ENCODE results near the gene CFAP300.

DNA sequence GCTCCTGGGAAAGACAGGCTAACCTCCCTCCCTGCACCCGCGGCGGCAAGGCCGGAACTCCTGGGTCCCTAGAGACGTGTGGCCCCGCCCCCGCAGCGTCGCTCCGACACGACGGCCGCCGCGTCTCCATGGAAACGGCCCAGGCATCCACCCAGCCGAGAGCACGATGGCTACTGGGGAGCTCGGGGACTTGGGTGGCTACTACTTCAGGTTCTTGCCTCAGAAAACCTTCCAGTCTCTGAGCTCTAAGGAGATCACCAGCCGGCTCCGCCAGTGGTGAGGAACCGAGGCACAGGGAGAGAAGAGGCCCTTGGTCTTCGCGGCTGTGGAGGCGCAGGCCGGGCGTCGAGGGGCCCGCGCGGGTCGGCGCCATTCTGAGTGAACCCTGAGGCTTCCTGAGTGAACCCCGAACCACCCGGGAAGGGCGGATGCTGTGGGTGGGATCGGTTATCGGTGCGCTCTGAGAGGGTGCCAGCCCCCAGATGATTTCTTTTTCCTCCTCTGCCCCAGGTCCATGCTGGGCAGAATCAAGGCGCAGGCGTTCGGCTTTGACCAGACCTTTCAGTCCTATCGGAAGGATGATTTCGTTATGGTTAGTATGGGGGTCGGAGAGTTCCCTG is at the start of gene CFAP300:
- TF ChIP-seq SMC3 (IDR thresholded peaks at IDR 0.05; ENCODE audit: low read depth, low read length) (no peak), YY1 (IDR thresholded peaks at IDR 0.05; ENCODE audit: low read depth) (peak; percentile 61; the same call in 1 of the 2 replicates), NFIC (IDR thresholded peaks at IDR 0.05; ENCODE audit: borderline replicate concordance) (no peak), CHD2 (IDR thresholded peaks at IDR 0.05; ENCODE audit: low read length, partially characterized antibody) (no peak)
- TF ChIP-seq, protein P1, sequence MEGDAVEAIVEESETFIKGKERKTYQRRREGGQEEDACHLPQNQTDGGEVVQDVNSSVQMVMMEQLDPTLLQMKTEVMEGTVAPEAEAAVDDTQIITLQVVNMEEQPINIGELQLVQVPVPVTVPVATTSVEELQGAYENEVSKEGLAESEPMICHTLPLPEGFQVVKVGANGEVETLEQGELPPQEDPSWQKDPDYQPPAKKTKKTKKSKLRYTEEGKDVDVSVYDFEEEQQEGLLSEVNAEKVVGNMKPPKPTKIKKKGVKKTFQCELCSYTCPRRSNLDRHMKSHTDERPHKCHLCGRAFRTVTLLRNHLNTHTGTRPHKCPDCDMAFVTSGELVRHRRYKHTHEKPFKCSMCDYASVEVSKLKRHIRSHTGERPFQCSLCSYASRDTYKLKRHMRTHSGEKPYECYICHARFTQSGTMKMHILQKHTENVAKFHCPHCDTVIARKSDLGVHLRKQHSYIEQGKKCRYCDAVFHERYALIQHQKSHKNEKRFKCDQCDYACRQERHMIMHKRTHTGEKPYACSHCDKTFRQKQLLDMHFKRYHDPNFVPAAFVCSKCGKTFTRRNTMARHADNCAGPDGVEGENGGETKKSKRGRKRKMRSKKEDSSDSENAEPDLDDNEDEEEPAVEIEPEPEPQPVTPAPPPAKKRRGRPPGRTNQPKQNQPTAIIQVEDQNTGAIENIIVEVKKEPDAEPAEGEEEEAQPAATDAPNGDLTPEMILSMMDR (IDR thresholded peaks at IDR 0.05), result no peak
- TF ChIP-seq, protein P2, sequence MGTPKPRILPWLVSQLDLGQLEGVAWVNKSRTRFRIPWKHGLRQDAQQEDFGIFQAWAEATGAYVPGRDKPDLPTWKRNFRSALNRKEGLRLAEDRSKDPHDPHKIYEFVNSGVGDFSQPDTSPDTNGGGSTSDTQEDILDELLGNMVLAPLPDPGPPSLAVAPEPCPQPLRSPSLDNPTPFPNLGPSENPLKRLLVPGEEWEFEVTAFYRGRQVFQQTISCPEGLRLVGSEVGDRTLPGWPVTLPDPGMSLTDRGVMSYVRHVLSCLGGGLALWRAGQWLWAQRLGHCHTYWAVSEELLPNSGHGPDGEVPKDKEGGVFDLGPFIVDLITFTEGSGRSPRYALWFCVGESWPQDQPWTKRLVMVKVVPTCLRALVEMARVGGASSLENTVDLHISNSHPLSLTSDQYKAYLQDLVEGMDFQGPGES (IDR thresholded peaks at IDR 0.05; ENCODE audit: low read depth, low read length), result no peak
